ENCODE measurements around the gene FAM156A.
"Not testable (repeated sequence)": the region's sequence is repeated elsewhere in the genome, so short reads cannot be mapped to it uniquely, and the experiment has no call there.

FAM156A gene

DNA sequence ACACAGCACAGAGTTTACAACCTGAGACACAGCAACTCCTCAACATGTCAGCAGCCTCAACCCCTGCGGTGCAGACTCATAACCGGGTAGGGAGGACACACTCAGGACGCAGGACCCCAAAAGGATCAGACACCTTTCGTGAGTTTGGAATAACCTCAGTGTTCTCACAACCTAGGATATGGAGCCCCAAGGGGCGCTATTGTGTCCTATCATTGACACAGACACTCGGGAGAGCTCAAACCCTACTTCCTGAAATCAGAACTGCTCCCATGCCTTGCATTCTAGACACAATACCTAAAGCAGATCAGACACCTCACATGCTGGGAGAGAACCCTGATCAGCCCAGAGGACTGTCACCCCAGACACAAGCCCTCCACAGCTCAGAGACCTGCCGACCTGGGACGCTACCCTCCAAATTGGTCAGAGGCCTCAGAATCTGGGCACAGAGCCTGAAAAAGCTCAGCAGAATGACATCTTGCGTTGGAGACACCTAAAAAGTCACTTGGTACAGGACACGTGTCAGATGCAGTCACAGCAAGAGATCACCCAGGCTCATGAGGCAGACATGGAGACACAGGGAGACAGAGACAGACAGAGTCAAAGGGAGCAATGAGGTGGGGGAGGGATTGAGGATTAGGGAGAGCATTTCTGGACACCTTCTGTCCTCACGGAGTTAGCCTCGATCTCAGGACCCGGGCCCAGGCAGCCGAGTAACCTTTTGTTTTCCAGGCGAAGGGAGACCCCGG is 8.8 kb upstream of the FAM156A start:
- not testable (repeated sequence) for DNase-seq

DNA sequence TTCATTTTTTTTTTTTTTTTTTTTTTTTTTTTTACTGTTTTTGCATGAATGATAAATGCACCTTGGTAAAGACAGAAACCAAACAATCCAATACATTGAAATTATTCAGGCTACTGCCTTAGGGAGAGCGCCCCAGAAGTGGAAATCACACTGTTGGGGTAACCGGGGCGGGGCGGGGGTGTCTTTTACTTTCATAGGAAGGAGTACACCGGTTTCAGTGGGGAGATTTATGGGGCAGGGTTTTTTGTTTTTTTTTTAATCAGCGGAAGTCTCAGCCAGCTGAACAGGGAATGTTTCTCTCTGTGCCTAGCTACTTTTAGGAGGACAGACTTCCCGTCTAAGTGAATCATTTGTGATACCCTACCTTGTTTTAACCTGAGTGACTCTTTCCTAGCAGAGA is 643 bp upstream of the FAM156A start:
- DNase-seq: not testable (repeated sequence)

DNA sequence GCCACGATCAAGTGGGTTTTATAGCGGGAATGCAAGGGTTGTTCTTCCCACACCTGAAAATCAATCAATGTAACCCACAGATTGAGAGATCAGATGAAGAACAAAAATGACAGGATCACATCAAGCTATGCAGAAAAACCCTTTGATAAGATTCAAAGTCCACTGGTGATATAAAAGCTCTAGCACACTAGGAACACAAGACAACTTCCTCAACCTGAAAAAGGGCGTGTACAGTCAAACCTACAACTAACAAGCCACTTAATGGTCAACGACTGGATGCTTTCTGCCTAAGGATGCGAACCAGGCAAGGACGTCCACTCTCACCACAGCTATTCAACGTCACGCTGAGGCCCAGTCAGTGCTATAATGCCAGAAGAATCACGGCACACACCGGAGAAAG is 8.4 kb downstream of the FAM156A start:
- not testable (repeated sequence) for DNase-seq

DNA sequence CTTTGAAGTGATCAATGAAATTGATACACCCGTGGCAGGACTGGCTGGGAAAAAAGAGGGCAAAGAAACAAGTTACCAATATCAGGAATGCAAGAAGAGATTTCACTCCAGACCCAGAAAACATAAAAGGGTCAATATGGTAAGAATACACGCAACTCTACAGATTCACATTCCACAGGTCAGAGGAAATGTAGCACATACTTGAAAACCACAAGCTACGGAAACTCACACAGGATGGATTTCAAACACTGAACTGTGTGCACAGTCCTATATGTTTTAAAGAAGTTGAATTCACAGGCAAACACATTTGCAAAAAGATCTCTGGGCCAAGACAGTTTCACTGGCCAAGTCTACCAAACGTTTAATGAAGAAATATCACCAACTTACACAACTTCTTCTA is 9.0 kb downstream of the FAM156A start:
- DNase-seq: not testable (repeated sequence)

DNA sequence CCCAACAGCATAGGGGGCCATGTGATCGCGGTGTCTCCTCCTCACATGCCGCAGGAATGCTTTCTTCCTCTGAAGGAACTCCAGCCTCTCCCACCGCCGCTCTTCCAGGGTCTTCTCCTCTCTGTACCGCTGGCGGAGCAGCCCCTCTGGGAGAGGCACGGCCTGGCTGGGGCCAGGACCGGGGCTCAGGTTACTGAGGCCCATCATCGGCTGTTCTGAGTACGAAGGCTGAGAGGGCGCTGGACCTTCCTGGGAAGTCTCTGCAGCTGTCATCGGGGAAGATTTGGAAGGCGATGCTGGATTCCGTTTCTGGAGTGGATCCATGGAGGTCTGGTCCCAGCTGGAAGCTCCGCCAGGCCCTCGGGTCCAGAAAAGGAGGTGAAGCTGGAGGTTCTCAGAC is 10.1 kb downstream of the FAM156A start:
- not testable (repeated sequence) for DNase-seq

DNA sequence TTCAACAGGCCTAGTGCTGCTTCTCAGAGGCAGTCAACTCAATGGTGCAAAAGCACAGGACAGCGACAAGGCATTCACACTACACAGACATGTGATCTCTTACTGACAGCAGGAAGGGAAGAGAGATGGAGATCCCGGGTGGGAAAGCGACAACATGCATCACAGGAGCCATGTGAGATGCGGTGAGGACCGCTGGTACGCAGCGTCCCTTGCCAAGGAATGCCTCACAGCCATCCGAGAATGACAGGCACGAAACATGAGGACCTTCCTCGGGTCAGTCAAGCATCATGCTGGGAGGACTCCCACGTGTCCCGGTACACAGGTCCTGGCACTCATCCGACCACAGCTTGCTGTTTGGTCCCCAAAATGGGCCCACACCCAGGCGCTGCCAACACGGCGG is 10.8 kb downstream of the FAM156A start:
- DNase-seq: not testable (repeated sequence)

DNA sequence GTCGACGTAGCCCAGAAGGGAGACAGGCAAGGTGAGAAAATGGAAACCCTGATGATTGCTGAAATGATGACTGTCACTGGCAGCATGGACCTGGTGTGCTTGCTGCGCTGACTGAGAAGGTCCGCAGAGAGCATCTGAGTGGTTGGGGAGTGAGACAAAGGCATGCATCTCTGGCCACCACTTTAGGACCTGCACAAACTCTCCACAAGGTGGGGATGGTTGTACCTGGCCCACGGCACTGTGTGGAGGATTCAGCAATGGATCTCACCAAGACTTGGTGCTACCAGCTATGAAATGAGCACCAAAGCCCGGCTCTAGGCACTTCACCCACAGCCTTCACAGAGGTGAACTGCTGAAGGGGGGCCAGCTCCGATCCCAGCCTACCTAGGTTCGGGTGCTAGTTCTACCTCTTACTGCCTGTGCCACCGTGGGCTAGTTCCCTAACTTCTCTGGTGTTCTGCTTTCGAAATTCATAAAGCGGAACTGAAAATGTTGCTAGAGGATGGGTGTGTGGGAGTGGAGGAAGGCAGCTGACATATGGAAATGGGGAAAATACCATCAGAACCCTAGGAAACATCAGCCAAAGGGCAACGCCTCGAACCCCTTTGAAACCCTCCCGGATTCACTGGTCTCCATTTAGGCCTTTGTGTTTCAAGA is 12.4 kb downstream of the FAM156A start:
- DNase-seq: not testable (repeated sequence)

DNA sequence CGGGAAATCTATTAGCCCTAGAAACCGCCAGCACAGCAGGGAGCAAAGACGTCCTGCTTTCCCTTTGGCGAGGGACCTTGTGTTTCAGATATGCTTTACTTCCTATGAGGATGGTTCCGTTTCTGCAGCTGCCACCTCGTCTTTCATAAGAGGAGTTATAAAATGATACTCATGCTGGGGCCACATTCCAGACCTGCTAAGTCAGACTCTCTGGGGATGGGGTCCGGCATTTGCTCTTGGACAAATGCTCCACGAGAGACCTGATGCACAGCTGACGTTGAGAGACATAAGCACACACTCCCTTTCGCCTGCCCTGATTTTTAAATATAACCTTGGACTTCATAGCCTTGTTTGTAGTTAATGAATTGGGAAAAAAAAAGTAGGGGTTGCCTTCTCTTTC is 16.6 kb downstream of the FAM156A start:
- not testable (repeated sequence) for DNase-seq

DNA sequence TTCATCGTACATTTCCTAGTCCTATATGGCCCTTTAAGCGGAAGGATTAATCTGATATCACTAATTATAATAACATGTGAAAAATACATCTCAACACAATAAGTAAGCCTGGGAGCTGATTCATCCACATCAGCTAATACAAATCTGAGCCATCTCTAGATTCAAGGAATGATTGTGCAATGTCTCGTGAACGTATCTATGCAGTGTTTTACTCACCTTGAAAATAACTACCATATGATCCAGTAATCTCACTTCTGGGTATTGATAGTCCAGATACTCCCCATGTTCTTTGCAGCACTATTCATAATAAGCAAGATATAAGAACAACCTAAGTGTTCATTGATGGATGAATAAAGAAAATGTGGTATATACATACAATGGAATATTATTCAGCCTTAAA is 17.6 kb downstream of the FAM156A start:
- DNase-seq: not testable (repeated sequence)

DNA sequence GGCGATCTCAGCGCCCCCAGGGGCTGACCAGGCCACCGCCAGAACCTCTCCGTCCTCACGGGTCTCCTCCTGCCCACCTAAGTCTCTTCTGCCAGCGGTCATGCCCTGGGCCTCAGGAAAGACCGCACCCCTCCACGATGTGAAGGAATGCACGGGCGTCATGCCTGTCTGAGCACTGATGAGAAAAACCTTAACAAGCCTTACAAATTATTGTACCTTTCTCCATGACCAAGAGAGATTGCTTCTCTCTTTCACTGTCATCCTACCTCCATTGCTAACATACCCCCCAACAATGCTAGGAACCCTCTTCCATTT is 22.9 kb downstream of the FAM156A start:
- not testable (repeated sequence) for DNase-seq

DNA sequence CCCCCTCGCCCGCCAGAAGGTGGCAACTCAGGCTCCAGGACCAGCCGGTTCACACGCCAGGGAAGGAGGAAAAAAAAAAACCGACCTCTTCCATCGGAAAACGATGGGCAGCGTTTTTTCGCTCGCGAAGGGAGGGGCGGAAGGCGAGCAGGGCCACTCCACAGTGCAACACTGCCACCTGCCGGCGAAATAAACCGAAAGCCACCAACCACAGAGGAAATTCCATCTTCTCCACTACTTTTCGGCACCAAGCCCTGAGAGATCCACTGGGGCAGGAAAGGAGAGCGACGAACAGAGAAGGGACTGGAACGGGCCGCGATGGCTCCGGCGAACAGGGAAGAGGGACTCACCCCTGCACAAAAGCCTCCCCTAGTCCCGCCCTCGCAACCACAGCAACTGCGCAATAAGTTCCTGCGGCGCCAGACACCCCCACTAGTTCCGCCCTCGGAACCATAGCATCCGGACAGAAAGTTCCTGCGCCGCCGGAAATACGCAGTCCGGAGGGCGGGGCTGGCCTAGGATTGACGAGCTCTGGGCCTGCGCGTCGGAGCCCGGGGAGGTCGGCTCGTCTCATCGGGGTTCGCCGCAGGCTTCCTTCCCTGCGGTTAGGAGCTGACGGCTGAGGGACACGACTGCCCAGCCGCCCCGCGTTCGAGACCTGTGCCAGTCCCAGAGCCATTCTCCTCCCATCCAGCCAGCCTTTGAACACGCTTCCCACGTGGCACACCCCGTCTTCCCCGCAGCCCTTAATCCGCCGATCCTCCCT is 23.4 kb downstream of the FAM156A start:
- DNase-seq: peak; percentile 73

DNA sequence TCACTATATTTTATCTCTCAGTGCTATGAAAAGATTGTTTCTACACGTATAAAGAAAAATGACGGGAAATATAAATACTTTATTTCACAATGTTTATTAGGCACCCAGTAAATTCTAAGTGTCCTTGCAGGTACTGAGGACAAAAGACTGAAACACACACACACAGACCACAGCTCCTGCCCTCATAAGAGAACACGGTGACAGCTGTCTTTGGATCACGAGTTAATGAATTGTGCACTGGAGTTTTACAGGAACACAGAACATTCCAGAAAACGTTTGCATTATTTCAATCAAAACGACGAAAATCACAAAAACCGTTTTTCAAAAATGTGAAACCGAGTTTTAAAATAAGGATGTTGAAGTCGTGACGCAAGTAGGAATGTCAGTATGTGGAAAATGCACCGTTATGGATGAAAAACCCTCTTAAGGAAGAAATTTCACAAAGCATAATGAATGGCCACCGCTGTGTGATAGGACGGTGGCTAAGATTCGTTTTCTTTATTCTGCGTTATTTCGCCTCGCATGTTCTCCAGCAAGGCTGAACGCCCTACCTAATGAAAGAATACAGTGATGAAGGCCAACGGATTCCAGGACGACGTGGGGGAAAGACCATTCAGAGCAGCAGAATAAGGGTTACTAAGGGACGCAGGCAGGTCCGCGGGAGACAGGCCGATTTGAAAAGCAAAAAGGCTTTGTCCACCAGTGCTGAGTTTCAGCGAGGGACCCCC is 24.2 kb downstream of the FAM156A start:
- DNase-seq: peak; percentile 73

DNA sequence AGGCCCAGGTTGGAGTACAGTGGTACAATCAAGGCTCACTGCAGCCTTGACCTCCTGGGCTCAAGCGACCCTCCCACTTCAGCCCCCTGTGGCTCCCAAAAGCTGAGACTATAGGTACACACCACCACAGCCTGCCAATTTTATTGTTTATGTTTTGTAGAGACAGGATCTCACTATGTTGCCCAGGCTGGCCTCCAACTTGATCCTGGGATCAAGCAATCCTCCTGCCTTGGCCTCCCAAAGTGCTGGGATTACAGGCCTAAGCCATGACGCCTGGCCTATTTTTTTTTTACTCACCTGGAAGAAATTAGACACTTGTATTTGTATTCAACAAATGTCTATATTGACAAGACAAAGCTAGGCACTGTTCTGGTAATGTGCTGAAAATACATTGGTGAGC is 25.1 kb downstream of the FAM156A start:
- DNase-seq: no peak

DNA sequence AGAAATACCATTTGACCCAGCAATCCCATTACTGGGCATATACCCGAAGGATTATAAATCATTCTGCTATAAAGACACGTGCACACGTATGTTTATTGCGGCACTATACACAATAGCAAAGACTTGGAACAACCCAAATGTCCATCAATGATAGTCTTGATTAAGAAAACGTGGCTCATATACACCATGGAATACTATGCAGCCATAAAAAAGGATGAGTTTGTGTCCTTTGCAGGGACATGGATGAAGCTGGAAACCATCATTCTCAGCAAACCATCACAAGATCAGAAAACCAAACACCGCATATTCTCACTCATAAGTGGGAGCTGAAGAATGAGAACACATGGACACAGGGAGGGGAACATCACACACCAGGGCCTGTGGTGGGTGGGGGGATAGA is 28.1 kb downstream of the FAM156A start:
- not testable (repeated sequence) for DNase-seq

DNA sequence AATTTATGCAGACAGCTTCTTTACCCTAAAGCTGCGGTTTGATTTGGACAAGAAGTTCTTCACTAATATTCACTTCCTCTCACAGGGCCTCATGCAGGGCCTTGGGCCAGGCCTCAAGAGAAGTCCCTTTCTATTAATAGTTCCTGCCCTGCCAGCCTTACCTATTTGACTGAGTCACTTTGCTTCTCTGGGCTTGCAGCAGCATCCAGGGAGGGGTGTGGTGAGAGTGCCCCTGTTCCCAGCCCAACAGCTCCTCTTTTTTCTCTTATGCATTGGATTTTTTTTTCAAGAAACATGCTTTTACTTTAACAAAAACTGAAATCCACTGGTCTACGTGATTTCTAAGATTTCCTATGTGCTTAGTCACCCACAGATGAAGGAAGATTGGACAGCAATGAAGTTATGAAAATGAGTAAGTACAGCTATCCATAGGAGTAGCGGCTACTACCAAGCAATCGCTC is 34.5 kb downstream of the FAM156A start:
- DNase-seq: peak; percentile 12

DNA sequence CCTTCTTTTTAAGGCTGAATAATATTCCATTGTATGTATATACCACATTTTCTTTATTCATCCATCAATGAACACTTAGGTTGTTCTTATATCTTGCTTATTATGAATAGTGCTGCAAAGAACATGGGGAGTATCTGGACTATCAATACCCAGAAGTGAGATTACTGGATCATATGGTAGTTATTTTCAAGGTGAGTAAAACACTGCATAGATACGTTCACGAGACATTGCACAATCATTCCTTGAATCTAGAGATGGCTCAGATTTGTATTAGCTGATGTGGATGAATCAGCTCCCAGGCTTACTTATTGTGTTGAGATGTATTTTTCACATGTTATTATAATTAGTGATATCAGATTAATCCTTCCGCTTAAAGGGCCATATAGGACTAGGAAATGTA is 43.6 kb downstream of the FAM156A start:
- DNase-seq: not testable (repeated sequence)

DNA sequence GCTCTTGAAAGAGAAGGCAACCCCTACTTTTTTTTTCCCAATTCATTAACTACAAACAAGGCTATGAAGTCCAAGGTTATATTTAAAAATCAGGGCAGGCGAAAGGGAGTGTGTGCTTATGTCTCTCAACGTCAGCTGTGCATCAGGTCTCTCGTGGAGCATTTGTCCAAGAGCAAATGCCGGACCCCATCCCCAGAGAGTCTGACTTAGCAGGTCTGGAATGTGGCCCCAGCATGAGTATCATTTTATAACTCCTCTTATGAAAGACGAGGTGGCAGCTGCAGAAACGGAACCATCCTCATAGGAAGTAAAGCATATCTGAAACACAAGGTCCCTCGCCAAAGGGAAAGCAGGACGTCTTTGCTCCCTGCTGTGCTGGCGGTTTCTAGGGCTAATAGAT is 44.6 kb downstream of the FAM156A start:
- not testable (repeated sequence) for DNase-seq

DNA sequence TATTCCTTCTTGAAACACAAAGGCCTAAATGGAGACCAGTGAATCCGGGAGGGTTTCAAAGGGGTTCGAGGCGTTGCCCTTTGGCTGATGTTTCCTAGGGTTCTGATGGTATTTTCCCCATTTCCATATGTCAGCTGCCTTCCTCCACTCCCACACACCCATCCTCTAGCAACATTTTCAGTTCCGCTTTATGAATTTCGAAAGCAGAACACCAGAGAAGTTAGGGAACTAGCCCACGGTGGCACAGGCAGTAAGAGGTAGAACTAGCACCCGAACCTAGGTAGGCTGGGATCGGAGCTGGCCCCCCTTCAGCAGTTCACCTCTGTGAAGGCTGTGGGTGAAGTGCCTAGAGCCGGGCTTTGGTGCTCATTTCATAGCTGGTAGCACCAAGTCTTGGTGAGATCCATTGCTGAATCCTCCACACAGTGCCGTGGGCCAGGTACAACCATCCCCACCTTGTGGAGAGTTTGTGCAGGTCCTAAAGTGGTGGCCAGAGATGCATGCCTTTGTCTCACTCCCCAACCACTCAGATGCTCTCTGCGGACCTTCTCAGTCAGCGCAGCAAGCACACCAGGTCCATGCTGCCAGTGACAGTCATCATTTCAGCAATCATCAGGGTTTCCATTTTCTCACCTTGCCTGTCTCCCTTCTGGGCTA is 48.9 kb downstream of the FAM156A start:
- DNase-seq: not testable (repeated sequence)

DNA sequence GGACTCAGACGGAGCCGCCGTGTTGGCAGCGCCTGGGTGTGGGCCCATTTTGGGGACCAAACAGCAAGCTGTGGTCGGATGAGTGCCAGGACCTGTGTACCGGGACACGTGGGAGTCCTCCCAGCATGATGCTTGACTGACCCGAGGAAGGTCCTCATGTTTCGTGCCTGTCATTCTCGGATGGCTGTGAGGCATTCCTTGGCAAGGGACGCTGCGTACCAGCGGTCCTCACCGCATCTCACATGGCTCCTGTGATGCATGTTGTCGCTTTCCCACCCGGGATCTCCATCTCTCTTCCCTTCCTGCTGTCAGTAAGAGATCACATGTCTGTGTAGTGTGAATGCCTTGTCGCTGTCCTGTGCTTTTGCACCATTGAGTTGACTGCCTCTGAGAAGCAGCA is 50.4 kb downstream of the FAM156A start:
- DNase-seq: not testable (repeated sequence)

DNA sequence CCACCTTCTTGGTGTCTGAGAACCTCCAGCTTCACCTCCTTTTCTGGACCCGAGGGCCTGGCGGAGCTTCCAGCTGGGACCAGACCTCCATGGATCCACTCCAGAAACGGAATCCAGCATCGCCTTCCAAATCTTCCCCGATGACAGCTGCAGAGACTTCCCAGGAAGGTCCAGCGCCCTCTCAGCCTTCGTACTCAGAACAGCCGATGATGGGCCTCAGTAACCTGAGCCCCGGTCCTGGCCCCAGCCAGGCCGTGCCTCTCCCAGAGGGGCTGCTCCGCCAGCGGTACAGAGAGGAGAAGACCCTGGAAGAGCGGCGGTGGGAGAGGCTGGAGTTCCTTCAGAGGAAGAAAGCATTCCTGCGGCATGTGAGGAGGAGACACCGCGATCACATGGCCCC is 51.2 kb downstream of the FAM156A start:
- not testable (repeated sequence) for DNase-seq

DNA sequence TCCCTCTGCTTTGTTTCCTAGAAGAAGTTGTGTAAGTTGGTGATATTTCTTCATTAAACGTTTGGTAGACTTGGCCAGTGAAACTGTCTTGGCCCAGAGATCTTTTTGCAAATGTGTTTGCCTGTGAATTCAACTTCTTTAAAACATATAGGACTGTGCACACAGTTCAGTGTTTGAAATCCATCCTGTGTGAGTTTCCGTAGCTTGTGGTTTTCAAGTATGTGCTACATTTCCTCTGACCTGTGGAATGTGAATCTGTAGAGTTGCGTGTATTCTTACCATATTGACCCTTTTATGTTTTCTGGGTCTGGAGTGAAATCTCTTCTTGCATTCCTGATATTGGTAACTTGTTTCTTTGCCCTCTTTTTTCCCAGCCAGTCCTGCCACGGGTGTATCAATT is 52.2 kb downstream of the FAM156A start:
- DNase-seq: not testable (repeated sequence)

DNA sequence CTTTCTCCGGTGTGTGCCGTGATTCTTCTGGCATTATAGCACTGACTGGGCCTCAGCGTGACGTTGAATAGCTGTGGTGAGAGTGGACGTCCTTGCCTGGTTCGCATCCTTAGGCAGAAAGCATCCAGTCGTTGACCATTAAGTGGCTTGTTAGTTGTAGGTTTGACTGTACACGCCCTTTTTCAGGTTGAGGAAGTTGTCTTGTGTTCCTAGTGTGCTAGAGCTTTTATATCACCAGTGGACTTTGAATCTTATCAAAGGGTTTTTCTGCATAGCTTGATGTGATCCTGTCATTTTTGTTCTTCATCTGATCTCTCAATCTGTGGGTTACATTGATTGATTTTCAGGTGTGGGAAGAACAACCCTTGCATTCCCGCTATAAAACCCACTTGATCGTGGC is 52.8 kb downstream of the FAM156A start:
- DNase-seq: not testable (repeated sequence)

All from kidney glomerular epithelial cell (primary cell).